Activated CD4-positive, CD25-positive, alpha-beta regulatory T cell treated with anti-CD3 and anti-CD28 coated beads, Interleukin-2, amount 50 U/mL, for 24 hours (primary cell): Measurements from ENCODE around the gene SLC49A3.
"Not testable (repeated sequence)": the region's sequence is repeated elsewhere in the genome, so short reads cannot be mapped to it uniquely, and the experiment has no call there.

Experiments used
- ATAC-seq, 2 donors: fragments of 150-1000 bp; cut with Tn5 transposase; one replicate each; pipeline ENCODE4 v1.10.0; 2021; ENCODE audit warnings: mild to moderate bottlenecking in 1 of 2, moderate library complexity in 1 of 2

The SLC49A3 gene

DNA sequence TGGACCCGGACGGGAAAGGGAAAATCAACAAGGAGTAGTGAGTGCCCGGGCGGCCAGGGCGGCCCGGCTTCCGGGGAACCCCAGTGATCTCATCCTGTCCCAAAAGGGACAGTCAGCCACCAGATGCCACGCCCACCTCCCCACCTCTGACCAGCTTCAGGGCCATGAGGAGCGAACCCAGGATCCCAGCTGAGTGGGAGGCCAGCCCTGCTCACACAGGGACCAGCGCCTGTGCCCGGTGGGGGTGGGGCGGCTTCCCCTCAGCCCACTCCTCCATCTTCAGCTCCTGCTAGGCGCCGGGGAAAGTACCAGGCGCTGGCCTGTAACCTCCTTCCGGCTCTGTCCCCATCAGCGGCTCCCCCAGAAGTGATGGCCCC lies 8.4 kb downstream of the SLC49A3 start:
- ATAC-seq, result peak in 1 of 2 donors; percentile 8

DNA sequence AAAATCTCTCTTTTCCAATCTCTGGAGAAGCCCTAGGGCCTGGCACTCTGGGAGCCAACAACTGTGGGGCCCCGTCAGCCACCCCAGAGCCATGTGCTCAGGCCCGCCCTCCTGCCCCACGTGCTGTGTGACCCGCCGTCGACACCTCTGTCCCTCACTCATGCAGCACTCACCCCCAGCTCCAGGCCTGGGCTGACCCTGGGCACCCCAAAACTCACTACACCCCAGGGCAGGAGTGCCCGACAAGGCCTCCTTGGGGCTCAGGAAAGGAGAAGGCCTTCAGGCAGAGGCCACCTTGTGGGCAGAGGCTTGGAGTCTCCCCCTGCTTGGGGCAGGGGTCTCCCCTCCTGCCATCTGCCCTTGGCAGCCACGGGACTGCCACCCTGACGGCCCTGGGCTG lies 8.9 kb downstream of the SLC49A3 start:
- ATAC-seq, result no peak

DNA sequence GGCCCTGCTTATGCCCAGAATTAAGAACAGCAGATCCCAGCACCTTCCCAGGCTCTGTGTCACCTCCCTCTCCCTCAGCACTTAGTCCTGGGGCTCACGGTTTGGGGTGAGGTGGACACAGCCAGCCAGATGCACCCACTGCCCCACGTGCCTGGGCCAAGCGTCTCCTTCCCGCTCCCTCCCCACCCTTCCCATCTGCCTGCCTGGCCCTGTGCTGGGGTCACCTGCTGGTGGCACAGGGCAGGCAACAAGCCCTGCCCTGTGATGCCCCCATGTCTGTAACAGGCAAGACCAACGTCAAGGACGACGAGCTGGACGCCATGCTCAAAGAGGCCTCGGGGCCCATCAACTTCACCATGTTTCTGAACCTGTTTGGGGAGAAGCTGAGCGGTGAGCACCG lies 9.3 kb downstream of the SLC49A3 start:
- ATAC-seq, result no peak

DNA sequence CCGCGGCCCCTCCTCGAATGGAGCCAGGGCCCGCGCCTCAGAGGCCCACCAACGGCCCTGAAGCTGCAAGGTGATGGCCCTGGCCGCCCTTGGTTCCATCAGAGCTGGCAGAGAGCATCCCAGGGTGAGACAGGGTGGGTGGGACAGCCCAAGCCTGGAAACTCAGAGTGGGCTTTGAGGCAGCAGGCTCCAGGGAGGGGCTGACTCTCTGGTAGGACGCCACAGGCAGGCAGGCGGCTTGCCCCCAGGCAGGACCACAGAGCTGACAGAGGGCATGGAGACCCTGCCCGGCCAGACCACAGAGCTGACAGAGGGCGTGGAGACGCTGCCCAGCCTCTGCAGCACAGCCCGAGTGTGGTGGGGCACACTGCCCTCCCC lies 9.9 kb downstream of the SLC49A3 start:
- no peak for ATAC-seq

DNA sequence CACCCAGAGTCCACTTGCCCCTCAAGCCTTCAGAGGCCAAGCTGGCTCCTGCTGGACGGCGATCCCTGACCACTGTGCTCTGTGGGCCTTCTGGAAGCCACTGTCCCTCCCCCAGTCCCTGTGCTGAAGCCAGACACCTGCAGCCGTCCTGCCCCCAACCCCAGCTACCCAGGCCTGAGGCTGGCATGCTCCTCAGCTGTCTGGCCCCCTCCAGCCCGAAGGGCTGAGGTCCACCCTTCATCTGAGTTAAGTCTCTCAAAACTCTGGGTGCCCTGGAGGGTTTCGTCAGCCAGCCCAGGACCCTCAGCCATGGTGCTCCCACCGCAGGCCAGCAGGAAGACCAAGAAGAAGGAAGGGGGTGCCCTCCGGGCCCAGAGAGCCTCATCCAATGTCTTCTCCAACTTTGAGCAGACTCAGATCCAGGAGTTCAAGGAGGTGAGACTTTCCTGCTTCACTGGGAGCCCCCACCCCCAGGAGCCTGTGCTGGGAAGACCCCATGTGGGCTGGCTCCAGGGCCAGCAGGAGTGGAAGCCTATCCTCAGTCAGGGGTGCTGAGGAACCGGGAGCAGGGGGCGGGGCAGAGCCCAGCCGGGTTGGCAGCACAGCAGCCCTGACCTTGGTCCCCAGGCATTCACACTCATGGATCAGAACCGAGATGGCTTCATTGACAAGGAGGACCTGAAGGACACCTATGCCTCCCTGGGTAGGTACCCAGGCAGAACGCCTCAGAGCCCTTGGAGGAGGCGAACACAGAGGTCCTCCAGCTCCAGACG lies 10.4 kb downstream of the SLC49A3 start:
- no peak for ATAC-seq

DNA sequence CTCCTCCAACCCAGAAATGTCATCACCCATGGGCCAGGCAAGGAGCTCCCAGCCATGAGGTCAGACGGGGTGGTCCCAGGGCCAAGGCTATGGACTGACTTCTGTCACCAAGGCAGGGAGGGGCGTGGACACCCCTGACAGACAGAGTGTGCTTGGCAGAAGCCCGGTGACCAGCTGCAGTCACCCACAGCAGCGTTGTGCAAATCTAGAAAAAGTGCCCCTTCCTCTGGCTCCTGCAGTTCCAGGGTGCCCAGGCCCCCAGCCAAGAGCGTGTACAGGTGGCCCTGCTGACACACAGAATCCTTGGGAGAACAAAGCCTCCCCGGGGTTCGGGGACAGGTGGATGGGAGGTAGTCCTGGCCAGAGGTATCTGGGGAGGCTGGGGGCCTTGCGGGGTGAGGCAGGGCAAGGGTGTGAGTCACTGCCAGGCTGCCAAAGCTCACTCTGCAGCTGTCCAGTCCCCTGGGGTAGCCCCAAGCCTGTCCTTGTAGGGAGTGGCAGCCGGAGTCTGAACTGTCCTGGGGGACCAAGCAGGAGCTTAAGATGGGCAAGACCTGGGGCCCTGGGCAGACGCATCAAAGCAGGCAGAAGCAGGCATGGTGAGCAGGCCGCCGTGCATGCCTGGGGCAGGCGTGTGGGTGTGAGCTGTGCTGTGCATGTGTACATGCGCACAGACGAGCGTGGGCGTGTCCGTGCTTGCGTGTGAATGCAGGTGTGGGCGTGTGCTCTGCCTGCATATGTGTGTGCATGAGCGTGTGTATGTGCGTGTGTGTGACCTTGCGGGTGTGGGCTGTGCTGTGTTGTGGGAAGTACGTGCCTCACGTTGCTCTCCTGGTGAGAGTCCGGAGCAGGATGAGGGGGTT lies 11.3 kb downstream of the SLC49A3 start:
- no peak for ATAC-seq

DNA sequence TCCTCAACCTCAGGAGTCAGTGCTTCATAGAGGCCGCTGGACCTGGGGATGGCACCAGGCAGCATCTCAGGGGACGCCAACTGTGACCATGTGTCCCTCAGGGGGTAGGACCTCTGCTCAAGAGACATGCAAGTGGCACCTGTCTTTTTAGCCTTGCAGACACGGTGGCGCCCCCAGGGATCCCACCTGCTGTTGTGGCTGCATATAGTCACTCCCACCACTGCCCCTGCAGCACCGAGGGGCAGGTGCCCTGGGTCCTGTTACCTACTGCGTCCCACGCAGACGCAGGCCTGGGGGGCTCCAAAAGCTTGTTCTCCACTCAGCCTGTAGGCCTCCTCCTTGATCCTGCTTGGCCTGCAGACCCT lies 12.1 kb downstream of the SLC49A3 start:
- no peak for ATAC-seq

DNA sequence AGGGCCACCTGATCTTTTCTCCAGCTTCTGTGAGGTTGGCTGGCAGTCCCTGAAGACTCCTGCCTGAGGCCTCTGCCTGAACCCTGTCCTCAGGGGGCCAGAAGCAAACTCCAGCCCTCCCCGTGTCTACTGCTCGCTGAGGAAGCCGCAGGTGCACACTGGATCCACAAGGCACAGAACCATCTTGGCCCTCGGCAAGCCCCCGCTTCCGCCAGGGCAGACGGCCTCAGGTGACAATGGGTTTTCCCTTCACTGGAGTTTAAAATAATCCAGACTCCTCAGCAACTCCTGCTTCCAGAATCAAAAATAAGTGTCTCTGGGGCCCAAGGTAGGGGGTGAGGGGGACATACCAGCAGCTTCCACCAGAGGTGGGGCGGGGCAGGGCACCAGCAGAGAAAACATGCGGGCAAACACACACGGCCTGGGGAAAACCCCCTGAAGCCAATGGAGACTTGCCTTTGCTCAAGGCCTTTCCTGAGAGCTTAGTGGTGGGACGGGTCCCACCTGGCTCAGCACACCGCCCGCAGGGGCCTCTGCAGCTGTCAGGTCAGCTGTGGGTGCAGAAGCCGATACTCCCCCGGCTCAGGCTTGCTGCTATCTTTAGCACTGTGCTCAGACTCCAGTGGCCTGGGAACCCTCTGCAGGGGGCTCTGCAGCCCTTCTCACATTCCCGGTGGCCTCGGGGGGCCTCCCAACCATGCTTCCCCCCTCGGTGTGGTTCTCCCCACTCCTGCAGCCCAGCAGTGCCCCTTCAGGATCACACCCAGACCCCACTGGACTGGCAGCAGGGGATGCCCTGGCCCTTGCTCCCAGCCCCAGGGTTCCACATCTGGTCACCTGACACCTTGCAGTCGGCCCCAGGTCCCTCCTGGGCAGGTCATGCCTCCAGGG lies 12.7 kb downstream of the SLC49A3 start:
- ATAC-seq, result no peak

DNA sequence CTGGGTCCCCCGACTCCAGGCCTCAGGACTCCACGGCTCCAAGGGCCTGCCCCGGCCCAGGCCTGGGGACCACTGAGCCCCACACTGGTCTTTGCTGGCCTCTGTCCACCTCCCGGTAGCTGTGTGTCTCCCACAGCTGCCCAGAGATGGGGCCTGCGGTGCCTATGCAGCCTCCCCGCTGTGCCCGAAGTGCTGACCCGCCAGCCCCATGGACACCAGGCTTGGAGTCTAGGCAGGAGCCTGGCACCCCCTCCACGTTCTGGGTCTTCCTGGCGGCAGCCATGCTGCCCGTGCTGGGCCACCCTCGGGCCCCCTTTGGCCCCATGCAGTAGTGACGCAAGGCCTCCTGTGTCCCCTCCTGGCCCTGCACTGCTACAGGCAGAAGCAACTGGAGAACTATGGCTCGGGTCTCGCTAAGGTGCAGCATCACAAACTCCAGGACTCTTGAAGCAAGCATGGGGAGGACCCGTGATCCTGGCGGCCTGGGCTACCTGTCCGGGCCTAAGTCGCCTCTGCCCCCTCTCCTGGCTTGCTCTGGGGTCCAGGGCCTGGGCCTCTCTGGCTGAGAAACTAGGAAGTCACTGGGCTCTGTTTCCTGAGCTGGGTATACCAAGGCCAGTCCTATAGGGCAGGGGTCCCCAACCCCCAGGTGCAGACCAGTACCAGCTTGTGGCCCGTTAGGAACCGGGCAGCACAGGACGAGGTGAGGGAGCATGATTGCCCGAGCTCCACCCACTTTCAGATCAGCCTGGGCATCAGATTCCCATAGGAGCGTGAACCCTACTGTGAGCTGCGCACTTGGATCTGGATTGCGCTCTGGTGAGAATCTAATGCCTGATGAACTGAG lies 13.7 kb downstream of the SLC49A3 start:
- ATAC-seq, result peak in 1 of 2 donors; percentile 1

DNA sequence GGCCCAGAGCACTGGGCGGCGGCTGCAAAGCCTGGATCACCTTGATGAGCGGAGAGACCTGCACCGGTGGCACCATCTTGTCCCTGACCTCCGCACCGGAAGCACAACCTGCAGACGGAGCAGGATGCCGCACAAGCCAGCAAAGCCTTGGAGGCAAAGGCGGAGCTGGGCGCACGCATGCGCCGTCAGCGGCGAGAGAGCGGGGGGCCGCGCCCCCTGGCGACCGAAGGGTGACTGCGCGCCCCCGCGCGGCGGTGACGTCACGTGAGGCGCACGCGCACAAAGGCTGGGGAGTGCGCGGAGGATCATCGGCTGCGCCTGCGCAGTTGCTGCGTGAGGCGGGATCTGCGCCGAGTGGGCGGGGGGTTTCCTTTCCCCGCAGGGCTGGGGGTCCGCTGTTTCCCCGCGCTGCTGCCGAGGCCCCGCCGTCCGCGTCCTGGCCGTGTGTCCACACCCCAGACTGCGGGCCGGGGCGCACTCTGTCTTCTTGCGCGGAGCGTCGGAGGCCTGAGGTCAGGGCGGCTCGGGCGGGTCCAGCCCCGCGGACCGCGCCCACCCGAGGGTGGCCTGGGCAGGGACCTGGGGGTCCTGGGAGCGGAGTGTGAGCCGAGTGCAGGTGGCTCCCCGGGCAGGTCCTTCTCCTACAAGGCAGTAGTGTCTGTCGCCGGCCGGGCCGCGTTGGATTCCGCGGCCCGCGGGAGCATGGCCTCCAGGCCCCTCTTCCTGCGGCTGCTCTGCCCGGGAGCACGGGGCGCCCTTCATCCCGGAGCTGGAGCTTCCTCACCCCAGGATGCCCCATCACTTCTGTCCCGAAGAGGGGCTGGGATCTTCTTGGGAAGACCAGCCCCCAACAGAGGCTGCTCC lies 14.5 kb downstream of the SLC49A3 start, which contains the start of the genes ATP5ME and MYL5:
Gene ATP5ME, minus strand, starts transcription at position 105 of the 864 bp plus-strand sequence. Its CDS starts 29 bp downstream, at position 76.
Gene MYL5, plus strand, starts transcription at position 371 of the 864 bp plus-strand sequence. CDS start 3,485 bp downstream, outside the sequence.
- ATAC-seq, result peak; percentile 95

DNA sequence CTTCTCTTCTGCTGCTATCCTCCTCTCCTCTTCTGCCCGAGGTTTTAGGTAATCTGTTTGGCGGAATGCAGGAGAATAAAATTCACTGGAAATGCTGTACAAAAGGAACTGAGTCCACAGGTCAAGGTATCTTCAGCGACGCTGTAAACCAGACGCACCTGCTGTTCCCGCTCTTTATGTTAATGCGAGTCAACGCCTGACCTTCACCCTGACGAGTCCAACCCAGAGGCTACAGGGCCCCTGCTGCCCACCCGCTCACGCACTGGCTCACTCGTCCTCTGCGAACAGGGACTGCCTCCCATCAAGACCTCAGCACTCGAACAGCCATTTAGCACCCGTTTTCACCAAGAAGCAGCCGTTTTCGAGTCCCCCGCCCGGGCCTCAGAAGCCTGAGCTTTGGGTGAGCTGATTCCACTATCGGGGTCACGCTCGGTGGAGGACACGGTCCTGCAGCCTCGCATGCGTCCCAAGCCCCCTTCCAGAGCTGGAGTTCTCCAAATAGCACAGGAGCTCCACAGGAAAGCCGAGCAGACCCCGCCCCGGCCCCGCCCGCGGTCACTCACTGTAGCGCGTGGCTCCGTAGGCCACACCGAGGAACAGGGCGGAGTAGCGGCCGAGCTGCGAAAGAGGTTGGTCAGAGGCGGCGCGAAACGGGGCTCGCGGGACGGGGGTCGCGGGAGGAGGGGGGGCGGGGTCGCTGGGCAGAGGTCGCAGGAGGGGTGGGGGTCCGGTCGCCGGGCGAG lies 15.4 kb downstream of the SLC49A3 start:
- no peak for ATAC-seq

DNA sequence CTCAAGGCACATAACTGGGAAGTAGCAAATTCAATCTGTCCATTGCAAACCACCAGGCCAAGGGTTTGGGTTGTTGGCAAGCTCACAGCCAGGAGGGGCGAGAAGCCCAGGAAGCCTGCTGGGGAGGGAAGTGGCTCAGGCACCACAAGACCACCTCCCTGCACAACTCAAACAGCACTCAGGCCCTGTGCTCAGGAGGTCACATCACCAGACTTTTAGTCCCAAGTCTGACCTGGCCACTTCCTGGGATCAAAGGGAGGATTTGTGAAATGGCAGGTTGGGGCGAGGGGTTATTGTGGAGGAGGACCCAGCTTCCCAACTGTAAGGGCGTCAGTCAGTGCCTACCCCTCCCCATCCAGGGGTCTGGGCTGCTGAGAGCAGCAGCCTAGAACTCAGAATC lies 17.2 kb downstream of the SLC49A3 start:
- ATAC-seq, result no peak

DNA sequence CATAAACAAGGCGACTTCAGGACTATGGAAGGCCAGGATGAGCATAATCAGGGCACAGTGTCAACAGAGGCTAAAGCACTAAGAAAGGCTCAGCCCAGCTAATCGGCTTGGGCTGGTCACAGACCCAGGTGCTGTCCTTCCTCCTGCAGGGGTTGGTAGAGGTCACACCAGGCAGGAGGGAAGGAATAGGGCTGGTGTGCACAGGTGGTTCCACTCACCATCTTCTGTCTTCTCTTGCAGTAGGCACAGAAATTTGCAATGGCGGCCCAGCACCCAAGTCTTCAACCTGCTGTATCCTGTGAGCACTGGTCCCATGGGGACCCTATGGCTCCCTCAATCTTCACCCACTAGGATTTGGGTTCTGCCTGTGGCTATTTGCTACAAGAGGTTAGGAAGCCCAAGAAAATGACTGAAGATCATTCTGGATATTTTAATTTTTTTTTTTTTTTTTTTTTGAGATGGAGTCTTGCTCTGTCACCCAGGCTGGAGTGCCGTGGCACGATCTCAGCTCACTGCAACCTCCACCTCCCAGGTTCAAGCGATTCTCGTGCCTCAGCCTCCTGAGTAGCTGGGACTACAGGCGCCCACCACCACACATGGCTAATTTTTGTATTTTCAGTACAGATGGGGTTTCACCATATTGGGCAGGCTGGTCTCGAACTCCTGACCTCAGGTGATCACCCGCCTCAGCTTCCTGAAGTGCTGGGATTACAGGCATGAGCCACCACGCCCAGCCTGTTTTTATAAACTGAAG lies 19.0 kb downstream of the SLC49A3 start:
- not testable (repeated sequence) for ATAC-seq

DNA sequence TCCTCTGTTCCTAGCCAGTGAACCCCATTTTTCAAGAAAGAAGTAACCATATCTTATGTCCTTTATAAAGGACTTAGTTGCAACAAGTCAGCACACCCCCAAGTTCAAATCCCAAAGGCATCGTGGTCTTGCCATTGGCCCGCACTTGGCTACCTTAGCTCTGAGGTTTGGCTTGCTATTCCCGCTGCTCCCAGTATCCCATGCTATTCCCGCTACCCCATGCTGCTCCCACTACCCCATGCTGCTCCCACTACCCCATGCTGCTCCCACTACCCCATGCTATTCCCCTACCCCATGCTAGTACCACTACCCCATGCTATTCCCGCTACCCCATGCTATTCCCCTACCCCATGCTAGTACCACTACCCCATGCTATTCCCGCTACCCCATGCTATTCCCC lies 20.7 kb downstream of the SLC49A3 start:
- ATAC-seq, result not testable (repeated sequence)

DNA sequence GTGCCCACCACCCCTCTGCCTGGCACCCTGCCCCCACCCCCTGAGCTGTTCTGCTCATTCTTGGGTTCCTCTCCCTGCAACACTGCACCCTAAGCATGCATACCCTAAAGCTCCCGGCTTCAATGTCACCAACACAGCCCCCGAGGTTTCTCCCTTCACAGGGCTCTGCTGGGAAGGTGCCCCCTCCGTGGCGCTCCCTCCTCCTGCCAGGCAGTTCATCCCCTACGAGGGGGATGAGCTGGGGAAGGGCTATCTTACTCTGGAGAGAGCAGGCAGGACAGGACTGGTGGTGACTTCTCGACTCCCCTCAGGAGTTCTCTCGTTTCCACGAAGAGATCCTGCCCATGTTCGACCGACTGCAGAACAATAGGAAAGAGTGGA lies 21.4 kb downstream of the SLC49A3 start:
- ATAC-seq, result no peak

DNA sequence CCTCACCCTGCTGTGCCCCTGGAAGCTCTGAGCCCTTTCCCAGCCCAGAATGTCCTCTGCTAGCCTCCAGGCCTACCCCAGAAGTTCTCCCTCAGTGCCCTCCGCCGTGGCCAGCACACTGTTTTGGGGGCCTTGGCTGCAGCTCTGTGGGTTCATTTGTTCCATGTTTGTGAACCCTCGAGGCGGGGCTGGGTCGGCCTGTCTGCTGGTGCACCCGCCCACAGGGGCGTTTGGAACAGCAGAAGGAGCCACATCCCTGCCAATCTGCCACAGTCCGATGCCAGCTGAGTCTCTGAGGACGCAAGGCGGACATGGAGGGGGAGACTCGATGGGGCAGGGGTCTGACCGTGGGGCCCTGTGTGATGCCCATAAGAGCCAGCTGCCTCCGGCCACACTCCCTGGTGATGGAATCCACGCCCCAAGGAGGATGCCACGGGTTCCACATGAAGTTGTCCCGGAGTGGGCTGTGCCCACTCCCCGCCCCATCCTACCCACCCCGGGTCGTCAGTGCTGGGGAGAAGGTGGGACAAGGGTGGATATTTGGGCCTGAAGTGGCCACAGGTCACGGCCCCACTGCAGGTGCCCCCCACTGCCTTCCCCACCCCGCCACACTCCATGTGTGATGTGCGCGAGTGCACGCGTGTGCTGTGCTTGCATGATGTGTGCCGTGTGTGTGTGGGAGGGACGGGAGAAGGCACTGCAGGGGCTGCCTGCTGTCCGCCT lies 22.0 kb downstream of the SLC49A3 start:
- ATAC-seq, result no peak

DNA sequence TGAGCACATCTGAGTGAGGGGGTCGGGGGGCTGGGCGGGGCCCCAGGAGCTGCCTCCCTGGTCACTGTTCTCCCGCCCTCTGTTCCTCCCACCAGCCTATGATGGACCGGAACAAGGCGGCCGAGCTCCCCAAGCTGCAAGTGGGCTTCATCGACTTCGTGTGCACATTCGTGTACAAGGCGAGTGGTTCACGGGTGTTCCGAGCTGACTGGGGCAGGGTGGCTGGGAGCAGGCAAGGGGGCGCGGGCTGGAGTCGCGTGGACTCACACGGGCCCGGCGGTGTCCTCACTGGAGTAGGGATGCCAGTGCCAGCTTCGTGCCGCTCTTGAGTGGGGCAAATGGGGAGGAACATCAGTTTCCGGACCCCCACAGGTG lies 22.5 kb downstream of the SLC49A3 start:
- ATAC-seq, result no peak

DNA sequence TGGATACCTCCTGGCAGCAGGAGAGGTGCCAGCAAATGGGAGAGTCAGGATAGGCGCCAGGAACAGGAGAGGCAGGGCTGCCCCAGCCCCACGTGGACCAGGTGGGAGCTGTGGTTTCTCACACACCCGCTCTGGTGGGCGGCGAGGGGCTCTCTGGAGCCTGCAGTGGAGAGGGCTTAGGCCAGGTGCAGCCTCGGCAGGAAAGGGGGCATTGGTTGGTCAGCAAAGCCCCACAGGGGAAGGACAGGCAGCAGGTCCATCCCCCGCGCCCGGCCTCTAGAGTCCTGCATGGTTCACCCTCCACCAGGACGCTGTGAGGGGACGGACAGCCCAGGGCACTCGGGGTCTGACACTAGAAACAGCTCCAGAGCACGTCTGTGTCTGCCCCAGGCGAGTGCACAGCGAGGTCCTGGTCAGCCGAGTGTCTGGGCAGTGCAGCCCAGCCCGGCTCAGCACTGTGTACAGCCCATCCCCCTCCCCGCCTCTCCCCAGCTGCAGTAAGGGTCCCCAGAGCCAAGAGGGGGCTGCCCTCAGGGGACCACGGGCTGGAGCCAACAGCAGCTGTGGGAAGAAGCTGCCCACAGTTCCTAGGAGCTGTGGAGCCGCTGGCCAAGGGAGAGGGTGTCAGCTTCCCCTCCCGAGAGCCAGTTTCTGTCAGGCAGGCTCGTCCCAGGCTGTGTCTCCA lies 23.1 kb downstream of the SLC49A3 start:
- no peak for ATAC-seq
